MM.1S (cell line): ENCODE results near the gene DHRSX.

Source experiments
- CTCF ChIP-seq: fragments of 300-600 bp; sonication (generic); IDR thresholded peaks from 2 replicates; pipeline ENCODE4 v1.5.1; 2016; ENCODE audit warnings: antibody characterized with exemption, low read length, mixed read lengths
- EZH2 ChIP-seq: fragments of 300-600 bp; sonication (generic); optimal IDR thresholded peaks from 2 replicates; pipeline ENCODE3; 2017; ENCODE audit warnings: low read depth, mild to moderate bottlenecking, antibody characterized with exemption, low read length, mixed read lengths

GRCh38 chrX:2321411-2321810 is 179.4 kb downstream of the DHRSX start:
- TF ChIP-seq CTCF (no peak), EZH2 (no peak)
